Measurements from ENCODE around the gene ARSK.
A peak's percentile ranks its signal among the peaks of the same experiment; 100 is the strongest.

The ARSK gene, protein sequence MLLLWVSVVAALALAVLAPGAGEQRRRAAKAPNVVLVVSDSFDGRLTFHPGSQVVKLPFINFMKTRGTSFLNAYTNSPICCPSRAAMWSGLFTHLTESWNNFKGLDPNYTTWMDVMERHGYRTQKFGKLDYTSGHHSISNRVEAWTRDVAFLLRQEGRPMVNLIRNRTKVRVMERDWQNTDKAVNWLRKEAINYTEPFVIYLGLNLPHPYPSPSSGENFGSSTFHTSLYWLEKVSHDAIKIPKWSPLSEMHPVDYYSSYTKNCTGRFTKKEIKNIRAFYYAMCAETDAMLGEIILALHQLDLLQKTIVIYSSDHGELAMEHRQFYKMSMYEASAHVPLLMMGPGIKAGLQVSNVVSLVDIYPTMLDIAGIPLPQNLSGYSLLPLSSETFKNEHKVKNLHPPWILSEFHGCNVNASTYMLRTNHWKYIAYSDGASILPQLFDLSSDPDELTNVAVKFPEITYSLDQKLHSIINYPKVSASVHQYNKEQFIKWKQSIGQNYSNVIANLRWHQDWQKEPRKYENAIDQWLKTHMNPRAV

GRCh38 chr5:95554647-95555548, at the start of gene ARSK, which contains the start of gene SKIC3:
TSS of gene ARSK (plus strand) at chr5:95555101. CDS start at chr5:95555279, 178 bp downstream.
TSS of gene SKIC3 (minus strand) at chr5:95554977. CDS start at chr5:95547150, 7,827 bp downstream.
- DNase-seq = peak; percentile 88

GRCh38 chr5:95508550-95508949, 46.4 kb upstream of the ARSK start:
- no peak for DNase-seq

DNA sequence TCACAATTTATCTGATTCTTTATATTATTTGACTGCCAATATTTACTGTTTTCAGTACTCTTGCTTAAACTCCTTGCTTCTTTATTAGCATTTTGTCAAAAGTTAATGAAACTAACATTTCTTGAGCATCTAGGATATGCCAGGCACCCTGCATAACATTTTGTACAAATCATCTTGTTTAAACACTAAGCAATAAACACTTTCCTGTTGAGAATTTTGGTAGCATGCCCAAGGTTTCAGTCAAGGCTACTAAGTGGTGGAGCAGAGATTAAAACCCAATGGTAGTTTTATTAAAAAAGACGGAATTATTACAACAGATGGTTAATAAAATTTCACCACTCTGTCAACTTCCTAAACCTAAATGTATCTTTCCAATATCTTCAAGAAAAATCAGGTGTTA, 43.3 kb upstream of the ARSK start:
- DNase-seq = no peak

- DNase-seq = no peak
Observed at GRCh38 chr5:95518417-95518816, 36.5 kb upstream of the ARSK start.

- no peak for DNase-seq
Observed at GRCh38 chr5:95519151-95519550, 35.8 kb upstream of the ARSK start.

DNA sequence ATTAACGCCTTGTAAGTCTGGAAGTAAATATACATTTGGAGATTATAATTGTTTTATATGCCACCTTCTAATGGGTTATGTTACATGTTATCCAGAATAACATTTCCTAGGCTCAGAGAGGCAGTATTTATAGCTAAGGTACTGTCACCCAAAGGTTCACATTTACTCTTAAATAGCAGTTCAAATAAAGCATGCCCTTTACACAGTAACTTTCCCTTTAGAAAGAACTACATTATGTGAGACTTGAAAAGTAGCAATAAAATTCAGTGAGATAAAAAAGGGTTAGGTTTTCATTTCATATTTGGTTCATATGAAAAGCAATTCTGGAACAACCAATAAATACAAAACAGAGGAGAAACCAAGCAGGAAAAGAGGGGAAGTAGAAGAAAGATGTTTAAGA, 35.2 kb upstream of the ARSK start:
- DNase-seq = no peak

DNA sequence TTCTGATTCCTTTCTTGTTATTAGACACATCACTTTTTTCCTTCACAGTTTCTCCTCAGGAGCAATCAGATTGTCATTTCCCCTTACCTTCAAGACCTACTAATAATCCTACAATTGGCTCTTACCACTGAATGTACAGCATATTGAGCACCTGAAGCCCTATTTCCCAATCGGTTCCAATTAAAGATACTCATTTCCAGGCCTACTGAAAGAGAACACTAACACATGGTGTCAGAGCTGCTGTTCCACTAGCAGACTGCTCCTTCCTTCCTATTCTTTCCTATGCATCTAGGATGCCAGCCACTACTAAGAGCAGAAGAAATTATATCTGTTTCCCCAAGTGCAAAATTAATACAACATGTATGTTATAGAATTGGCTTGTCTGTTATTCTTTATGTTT, 34.7 kb upstream of the ARSK start:
- DNase-seq = no peak

DNA sequence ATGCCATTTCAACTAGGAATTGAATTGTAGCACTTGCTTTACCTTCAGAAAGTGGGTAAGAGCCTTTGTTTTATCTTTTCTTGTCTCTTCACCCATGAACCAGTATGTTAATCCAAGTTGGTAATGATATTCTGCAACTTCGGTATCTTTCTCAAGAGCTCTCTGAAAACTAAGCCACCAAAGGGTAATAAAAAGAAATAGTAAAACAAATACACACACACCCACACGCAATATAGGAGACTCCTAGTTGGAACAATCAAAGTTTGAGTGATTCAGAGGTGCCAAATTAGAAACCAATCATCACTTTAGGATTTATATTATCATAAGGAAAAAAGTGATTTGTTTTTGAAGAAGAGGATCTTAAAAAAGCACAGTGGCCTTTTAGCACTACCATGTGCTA, 30.5 kb upstream of the ARSK start:
- DNase-seq = no peak

- DNase-seq = no peak
Observed at GRCh38 chr5:95526871-95527270, 28.0 kb upstream of the ARSK start.

- no peak for DNase-seq
Observed at GRCh38 chr5:95528565-95528964, 26.3 kb upstream of the ARSK start.

GRCh38 chr5:95530416-95530815, 24.5 kb upstream of the ARSK start:
- no peak for DNase-seq

- no peak for DNase-seq
Observed at GRCh38 chr5:95531491-95531890, 23.4 kb upstream of the ARSK start.

DNA sequence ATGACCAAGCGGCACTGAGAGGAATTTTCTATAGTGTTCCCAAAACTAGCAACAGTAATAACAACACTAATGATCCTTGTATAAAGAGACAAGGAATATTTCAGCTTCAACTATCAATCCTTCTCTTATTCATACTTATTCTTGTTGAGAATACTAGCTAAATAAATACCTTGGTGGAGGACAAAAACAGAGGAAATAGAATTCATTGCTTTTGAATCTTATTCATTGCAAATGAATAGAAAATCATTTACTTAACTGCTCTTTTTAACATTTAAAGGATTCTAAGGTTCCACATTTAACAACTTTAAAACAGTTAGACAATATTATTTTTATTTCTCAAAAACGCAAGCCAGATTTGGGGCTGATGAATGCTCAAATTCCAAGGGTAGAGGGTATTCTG, 22.5 kb upstream of the ARSK start:
- no peak for DNase-seq

GRCh38 chr5:95533106-95533505, 21.8 kb upstream of the ARSK start:
- DNase-seq = no peak

GRCh38 chr5:95533761-95534160, 21.1 kb upstream of the ARSK start:
- no peak for DNase-seq

DNA sequence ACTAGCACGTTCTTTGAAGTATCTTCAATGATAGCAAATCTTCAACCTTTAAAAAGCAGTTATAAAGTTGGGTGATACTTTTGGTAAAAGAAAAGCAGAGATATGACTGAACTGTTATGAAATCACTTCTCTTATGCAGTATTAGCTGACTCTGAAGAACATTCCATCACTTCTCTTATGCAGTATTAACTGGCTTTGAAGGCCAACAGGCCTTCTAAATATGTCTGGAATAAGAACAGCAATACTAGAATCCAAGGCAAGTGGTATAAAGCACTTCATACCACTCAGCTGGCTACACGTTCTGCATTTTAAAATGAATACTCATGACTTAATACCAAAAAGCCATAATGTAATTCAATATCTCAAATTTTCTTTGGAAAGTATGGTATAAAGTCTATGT, 17.4 kb upstream of the ARSK start:
- DNase-seq = no peak

DNA sequence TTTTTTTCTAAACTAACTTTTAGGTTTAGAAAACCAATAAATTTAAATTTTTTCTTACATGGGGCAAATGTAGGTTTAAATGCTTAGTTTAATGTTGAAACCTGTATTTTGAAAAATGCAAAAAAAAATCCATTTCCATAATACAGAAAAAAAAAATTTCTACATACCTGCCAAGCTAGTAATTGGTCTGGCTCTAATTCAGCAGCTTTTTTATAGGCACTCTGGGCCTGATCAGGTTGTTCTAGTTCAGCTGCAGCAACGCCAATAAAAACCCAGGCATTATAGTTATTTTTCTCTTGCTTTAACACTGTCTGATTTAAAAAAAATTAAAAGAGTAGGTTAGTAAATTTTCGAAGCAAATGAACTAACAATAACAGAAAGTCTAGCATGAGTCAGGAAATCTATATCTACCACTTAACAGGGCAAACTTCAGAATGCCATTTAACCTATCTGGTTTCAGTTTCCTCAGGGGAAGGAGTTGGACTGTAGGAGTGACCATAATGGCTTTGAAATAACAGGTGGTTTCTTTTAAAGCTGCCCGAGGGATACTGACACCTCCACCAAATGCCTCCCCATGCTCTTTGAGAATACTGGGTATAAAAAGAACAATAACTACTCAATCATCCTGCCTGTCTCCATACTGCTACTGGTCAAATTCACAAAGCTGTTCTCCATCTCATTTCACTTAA, 11.7 kb upstream of the ARSK start:
- no peak for DNase-seq

DNA sequence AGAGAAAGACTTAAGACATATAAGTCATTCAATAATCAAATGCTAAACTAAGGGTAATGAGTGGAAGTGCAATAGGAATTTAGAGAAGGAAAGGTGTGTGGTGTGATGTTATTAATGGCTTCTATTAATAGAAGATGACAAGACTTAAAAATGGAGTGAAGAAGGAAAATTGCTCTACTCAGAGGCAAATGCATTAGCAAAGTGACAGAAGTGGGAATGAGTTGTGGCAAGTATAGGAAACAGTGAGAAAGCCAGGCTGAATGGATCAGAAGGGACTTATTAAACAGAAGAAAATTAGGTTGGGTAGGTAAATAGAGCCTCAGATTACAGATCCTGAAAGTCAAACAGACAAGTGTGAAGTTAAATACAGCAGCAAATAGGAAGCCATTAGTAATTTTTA, 5.9 kb upstream of the ARSK start:
- DNase-seq = no peak

- no peak for DNase-seq
Observed at GRCh38 chr5:95554331-95554646, 612 bp upstream of the ARSK start.

DNA sequence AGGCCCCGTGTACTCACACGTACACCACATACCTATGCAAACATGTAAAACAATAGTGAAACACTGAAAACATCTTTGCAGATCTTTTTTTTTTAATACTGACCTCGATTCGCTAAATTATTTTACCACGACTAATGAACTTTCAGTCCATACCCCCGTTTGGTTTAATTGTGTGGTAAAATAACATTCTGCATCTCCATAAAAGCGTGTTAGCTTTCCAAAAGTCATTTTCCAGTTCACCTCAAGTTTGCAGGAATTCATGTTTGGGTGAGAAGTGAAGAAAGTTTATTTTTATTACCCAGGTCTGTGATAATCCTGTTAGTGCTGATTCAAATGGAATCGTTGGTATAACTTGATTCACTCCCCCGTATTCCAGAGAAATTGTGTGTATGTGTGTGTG, 652 bp downstream of the ARSK start:
- DNase-seq = no peak

GRCh38 chr5:95557841-95558240, 2.9 kb downstream of the ARSK start:
- no peak for DNase-seq

- no peak for DNase-seq
Observed at GRCh38 chr5:95562282-95562681, 7.4 kb downstream of the ARSK start.

DNA sequence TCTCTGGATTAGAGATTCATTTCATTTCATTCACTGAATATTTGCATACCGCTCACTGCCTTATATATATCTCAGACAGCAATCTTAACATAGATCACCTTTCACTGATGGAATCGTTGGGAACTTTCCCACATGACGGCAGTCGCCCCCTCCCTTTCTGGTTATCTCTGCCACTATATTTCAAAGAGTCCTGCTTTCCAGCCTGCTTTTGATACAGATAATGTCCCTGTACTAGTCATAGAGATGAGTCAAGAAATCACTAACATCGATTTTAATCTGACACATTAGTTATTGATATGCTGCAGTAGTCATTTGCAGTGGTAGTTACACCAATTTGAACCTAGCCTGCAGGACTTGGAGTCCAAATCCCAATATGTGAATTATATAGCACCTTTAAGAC, 8.5 kb downstream of the ARSK start:
- no peak for DNase-seq
